Pericardium fibroblast (primary cell): ENCODE results near the gene GAN. TPM values are rescaled to one million over a fixed set of nuclear protein-coding genes. Genes with fewer than 3 reads are reported as not detected.

Experiments
- total RNA-seq: library from RNA; depleted of rRNA; stranded (reverse); fragments of >200 nt; gene quantifications from 2 replicates; pipeline ENCODE4 v1.2.3, GENCODE V29; 2015

Gene GAN, protein sequence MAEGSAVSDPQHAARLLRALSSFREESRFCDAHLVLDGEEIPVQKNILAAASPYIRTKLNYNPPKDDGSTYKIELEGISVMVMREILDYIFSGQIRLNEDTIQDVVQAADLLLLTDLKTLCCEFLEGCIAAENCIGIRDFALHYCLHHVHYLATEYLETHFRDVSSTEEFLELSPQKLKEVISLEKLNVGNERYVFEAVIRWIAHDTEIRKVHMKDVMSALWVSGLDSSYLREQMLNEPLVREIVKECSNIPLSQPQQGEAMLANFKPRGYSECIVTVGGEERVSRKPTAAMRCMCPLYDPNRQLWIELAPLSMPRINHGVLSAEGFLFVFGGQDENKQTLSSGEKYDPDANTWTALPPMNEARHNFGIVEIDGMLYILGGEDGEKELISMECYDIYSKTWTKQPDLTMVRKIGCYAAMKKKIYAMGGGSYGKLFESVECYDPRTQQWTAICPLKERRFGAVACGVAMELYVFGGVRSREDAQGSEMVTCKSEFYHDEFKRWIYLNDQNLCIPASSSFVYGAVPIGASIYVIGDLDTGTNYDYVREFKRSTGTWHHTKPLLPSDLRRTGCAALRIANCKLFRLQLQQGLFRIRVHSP
- 2.9 and 4.1 TPM in 2 replicates for total RNA-seq

GRCh38 chr16:81314603-81315270 lies at the start of gene GAN:
TSS of gene GAN (plus strand) at chr16:81314962. CDS start at chr16:81315114, 152 bp downstream.

Other genes with a start within 250 kb of the GAN start
- gene C16orf46, start 237.7 kb upstream of the GAN start, total RNA-seq, result 0.12 TPM in 1 of 2 replicates, not detected in the other
- 27.8 and 31.2 TPM in 2 replicates for gene GCSH, start 218.6 kb upstream of the GAN start, total RNA-seq
- not detected in 2 replicates for gene BCO1, start 76.3 kb upstream of the GAN start, total RNA-seq
- gene CMIP, start 129.8 kb downstream of the GAN start, total RNA-seq, result 4.9 and 6.6 TPM in 2 replicates